Dermis blood vessel endothelial cell (primary cell): ENCODE measurements around the gene WDR27. TPM values are rescaled to one million over a fixed set of nuclear protein-coding genes. Genes with fewer than 3 reads are reported as not detected.

Experiments used
- DNase-seq: peaks from one replicate; pipeline ENCODE4 v3.0.0; 2010
- total RNA-seq: library from RNA; depleted of rRNA; stranded (reverse); fragments of >200 nt; gene quantifications from 2 replicates; pipeline ENCODE4 v1.2.3, GENCODE V29; 2014

Gene WDR27
- total RNA-seq, 1 donor from 2014 or later = 39.5 TPM

DNA sequence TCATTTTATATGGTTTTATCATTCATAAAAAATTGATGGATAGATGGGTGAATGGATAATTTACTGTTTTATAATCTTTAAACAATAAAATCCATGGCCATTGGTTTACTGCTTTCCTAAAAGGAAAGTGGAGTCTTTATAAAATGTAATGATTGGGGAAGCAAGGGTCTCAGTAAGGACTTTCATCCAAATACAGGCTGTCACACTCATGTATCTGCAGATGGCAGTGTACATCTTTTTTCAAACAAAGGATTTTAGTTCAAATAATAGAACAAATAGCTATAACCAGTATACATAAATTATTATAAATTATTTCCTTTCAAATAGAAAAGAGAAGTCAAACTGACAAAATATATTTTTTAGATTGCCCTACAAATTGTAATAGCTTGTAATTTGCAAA is 190.0 kb downstream of the WDR27 start:
- DNase-seq = peak; percentile 18

DNA sequence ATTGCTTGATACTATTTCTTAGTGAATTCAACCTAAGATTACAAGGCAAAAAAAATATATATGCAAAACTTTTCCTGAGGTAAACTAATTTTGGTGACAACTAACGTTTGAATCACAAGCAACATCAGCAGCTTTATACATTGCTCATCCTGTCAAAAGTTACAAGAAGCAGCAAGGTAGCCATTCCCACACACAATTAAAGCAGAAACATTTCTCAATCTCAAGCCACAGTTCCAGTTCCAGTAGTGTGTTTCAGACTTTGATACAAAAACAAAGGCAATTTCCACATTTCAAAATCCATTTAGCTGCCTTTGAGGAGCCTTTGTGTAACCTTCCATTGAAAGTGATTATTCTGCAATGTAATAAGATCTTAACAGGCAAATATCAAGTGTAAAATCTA is 191.0 kb downstream of the WDR27 start:
- no peak for DNase-seq

DNA sequence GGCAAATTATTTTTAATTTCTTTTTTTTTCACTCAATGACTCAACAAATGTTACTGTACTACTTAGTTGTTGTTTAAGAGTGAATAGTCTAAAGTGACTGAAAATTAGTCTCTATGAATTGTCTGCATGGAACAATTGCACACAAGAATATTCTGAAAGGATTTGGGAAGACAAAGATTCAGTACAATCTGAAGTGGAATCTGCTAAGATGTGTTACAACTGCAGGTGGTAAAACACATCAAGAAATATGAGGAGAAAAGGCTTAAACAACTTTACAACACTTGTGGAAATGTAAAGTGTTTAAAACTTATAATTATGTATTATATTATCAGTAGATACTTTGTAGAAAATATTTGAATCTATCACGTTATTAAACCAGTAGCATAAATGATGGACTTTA is 193.4 kb downstream of the WDR27 start:
- no peak for DNase-seq

DNA sequence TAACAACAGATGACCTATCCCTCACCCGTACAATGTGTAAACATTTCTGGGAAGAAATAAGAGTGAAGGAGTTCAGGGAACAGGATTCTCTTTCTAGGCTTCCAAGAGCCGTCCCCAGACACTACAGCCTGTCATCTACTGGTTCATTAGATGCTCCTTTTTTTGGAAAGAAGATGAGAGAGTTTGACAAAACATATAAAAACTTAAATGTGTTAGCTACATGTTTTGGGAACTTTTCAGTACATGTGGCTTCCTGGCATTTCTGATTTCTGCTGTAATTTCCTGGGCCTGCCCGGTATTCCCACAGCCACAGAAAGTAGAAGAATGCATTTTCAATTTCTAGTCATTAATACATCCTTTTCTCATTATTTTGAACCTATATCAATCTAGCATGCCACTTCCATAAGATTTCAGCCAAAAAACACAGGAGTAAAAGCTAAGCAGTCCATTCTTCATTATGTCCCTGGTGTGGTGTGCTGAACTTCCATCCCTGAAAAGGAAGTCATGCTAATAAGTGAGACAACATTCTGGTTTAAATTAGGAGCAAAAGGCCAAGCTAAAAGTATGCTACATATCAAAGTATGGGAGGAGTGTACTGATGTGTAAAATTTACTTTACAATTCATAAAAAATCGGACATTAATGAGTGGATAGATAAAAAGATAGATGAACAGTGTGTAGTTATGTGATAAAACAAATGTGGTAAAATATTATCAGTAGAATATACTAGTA is 198.2 kb downstream of the WDR27 start:
- peak; percentile 1 for DNase-seq

DNA sequence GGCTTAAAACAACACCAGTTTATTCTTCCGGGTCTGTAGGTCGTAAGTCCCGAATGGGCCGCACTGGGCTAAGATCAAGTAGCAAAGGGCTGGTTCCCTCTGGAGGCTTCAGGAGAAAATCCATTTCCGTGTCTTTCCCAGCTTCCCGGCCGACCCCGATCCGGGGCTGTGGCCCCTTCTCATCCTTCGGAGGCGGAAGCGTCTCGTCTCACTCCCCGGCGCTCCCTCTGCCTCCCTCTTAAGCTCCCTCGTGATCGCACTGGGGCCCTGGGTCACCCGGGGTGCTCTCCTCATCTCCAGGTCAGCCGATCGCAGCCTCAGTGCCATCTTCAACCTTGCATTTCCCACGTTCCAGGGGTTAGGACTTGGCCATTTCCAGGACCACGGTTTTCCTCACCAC is 199.4 kb downstream of the WDR27 start:
- DNase-seq = no peak

DNA sequence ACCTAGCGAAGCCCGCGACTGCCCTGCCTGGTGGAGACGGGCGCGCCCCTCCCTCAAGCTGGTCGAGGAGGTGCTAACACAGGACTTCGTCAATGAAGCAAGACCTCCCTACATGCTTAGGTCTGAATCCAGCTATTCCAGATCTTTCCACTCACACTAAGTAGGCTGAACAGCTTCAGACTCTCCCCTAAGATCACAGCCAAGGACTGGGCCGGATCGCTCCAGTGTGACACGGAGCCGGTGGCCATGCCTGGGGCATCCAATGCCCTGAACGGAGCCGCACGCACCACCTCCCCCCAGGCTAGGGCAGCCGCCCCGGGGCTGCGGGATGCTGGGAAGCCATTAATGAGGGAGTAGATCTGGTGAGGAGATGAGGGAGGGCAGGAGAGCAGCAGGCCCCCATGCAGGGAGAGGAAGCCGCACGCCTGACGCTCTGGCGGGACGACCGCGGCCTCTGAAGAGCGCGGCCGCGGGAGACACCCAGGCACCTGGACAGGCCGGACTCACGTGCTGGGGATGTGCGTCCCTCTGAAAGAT is 200.0 kb downstream of the WDR27 start:
- DNase-seq = no peak

DNA sequence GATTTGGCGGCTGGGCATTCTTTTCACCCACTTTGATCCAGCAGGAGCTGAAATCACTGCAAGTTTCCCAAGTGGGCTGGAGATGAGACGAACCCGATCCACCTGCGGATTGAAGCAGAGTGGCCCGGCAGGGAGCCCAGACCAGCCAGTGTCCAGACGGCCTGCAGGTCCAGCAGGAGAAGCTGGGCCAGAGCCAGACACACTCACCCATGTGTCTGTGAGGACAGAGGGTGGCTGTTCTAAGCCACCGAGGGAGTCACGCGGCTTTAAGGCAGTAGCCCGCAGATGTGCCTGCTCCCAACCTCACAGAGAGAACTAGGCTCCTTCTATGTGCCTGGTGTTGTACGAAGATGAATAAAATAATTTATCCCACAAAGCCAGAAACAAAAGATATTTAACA is 200.7 kb downstream of the WDR27 start:
- no peak for DNase-seq

GRCh38 chr6:169500688-169501087 is 201.1 kb downstream of the WDR27 start:
- DNase-seq = no peak

DNA sequence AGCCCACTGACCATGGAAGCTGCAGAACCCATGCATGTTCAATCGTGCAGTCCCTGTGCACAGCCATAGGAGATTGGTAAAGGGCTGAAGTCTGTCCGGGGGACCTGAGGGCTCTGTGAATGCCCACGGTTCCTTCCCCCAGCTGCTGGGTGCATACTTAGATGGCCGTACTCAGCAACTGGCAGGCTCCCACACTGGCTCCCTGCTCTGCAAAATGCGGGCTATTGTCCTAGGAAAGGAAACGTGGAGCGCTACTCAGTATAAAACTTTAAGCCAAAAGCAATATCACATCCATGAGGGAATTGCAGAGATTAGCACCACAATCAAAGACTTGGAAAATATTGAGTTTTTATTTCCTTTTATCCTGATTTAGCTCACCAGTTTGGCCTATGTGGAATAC is 202.0 kb downstream of the WDR27 start:
- DNase-seq = peak; percentile 5

DNA sequence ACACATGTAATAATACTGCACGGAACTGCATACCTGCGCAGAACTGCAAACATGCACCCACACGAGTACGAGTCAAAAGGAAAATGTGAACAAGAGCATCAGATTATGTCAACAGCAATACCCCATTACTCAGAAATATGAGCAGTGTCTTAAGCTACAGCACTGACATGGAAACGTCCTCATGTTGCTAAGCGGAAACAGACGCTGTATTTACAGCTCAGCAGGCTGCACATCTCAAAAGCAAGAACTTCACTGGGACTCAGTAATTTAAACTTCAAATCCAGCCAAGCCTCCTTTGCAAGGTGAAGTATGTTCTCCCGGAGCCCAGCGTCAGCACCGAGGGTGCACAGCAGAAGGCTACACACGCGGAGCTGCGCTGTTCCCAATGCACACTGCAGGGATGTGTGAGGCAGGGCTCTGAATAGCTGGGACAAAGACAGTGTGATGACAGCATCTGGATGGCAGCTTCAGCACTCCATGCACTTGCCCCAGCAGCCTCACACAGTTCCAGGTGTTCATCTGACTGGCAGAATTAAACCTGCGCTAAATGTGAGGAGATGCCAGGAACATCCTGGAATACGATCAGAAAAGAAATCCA is 202.8 kb downstream of the WDR27 start:
- DNase-seq = no peak

GRCh38 chr6:169495601-169496000 is 206.2 kb downstream of the WDR27 start:
- no peak for DNase-seq

DNA sequence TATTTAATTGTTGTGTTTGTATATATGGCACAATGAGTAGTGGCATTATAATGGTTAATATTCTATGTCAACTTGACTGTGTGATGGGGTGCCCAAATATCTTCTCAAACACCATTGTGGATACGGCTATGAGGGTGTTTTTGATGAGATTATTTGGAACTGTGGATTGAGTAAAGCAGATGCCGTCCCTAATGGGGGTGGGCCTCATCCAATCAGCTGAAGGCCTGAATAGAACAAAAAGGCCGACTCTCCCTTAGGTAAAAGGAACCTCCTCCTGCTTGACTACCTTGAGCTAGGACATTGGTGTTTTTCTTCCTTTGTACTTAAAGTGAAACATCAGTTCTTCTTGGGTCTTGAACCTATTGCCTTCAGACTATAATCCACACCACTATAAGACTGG is 207.8 kb downstream of the WDR27 start:
- no peak for DNase-seq

GRCh38 chr6:169491482-169491881 is 210.3 kb downstream of the WDR27 start:
- no peak for DNase-seq

GRCh38 chr6:169490830-169491229 is 211.0 kb downstream of the WDR27 start:
- peak; percentile 16 for DNase-seq

DNA sequence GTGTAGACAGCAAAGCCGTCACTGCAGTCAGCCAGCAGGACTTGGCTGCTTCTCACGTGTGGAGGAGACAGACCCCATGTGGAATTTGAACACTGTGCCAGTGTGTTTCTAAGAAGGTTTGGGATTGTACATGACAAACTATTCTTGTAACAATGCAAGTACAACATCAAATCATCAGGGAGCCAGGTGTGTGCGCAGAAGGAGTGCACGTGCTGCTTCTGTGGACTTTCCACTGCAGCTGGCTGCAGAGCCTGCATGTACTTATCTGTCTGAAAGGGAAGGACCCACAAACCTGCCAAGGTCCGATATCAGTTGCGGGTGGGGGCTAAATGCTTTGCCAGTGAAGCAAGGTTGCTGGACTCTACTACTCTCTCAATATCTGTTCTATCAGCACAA is 211.6 kb downstream of the WDR27 start:
- no peak for DNase-seq

DNA sequence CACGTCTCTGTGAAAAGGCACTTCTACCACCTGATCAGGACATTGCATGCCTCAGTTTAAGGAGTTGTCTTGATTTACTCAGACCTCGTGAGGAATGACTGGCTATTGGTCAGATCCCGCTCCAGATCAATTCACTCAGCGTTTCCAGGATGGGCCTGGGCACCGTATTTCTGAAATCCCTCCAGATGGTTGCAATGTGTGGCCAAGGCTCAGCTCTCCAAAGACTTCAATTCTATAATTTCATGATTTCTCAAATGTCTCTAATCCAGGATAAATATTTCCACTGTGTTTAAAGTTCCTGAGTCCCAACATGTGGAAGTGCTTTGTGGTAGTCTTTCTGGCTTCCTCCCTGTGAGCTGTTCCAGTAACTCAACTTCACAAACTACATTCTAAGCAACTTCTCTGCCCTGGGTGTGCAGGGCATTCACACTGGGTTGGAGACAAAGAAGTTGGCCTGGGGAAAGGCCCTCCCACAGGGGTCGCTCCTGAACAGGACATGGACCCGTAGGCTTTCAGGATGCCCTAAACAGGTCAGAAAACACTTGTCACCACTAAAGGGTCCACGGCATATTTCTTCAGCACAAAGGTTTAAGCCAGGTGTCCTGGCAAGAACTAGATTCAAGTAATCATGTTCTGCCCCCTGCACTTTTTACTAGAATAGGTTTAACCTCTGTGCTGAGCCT is 212.1 kb downstream of the WDR27 start:
- no peak for DNase-seq

- no peak for DNase-seq
These were observed 214.0 kb downstream of the WDR27 start for GRCh38 chr6:169487579-169488436.

DNA sequence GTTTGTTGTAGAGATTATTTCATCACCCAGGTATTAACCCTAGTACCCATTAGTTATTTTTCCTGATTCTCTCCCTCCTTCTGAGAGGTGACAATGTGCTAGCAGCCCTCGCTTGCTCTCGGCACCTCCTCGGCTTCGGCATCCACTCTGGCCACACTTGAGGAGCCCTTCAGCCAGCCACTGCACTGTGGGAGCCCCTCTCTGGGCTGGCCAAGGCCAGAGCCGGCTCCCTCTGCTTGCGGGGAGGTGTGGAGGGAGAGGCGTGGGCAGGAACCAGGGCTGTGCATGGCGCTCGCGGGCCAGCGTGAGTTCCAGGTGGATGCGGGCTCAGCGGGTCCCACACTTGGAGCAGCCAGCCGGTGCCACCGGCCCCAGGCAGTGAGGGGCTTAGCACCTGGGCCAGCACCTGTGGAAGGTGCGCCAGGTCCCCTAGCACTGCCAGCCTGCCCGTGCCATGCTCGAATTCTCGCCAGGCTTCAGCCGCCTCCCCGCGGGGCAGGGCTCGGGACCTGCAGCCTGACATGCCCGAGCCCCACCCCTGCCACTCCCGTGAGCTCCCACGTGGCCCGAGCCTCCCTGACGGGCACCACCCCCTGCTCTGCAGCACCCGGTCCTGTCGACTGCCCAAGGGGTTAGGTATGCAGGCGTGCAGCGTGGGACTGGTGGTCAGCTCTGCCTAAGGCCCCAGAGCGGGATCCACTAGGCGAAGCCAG is 221.9 kb downstream of the WDR27 start:
- no peak for DNase-seq

- DNase-seq = no peak
These were observed 227.5 kb downstream of the WDR27 start for GRCh38 chr6:169474362-169474761.

DNA sequence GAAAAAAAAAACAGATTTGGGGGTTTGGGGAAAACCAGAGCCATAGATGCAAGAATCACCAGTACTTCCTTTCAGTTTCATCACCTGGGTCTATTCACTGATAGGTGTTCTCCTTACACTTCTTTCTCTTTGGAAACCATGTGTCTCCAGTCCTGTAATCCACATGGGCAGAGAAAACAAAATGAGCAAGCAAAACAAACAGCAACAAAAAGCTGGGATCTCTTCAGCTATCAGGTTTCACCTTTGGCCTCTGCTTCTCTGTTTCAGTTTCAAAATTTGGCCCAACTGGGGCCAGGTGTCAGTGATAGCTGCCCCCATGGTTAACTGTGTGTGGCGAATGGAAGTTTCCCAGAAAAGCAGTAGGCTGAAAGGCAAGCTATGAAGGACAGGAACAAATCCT is 228.2 kb downstream of the WDR27 start:
- no peak for DNase-seq

DNA sequence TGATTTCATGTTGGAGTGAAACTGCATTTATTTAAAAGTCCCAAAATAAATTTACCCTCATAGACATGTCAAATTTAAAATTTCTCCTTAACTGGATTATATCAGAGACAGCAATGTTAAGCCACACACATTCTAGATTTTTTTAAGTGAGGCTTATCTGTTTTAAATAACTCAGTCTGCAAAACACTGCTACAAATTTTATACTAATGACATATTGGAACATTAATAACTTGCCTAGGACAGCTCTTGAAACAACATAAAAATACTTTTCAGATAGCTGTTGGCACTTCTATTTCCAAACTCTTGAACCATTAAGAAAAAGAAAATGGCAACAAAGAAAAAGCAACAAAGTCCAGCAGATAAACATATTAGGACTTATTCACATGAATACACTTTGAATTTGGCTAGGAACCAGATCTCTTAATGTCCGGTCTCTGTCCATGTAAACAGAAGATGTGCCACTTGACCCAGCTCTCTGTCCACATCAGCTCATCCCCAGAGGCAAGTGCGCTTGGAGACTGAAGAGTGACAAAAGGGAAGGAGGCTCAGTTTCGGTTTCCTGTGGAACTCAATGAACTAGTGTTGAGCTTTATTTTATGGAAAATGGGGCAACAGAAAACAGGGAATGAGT is 228.9 kb downstream of the WDR27 start:
- no peak for DNase-seq

DNA sequence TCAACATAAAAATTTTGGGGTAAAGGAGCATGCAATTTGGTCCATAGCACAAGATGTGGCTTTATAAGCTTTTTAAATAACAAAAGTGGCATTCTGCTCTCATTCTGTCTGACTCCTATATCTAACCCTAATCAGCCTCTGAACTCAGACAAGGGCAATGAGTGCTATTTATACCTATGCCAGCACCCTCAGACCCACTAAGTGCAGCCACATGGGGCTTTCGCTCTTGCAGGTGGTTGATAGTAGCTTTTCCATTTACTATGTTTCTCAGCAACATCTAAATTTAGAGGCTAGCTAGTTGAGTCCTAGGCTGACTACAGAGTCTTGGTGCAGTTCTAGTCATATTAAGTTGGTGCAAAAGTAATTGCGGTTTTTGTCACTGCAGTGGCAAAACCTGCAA is 231.0 kb downstream of the WDR27 start:
- no peak for DNase-seq
